Stimulated activated CD8-positive, alpha-beta memory T cell treated with anti-CD3 and anti-CD28 coated beads, Interleukin-15, amount 100 ng/mL, for 48 hours (primary cell): ENCODE data around the gene ABT1.

Source experiments
- DNase-seq, 2 donors: peaks; one replicate each; pipeline ENCODE4 v3.0.0-alpha.2; 2020; ENCODE audit warnings: low read depth in 2 of 2

ABT1 gene

GRCh38 chr6:26575494-26575939 lies 21.2 kb upstream of the ABT1 start:
- no peak for DNase-seq

GRCh38 chr6:26576407-26576843 lies 20.3 kb upstream of the ABT1 start:
- no peak for DNase-seq

- DNase-seq: peak in 1 of 2 donors; percentile 72
These were observed 19.6 kb upstream of the ABT1 start for GRCh38 chr6:26576929-26577719.

GRCh38 chr6:26577720-26578072 lies 19.1 kb upstream of the ABT1 start:
- DNase-seq: no peak

- no peak for DNase-seq
These were observed 18.5 kb upstream of the ABT1 start for GRCh38 chr6:26578279-26578678.

GRCh38 chr6:26578741-26579140 lies 18.0 kb upstream of the ABT1 start:
- DNase-seq: no peak

GRCh38 chr6:26581164-26581915 lies 15.4 kb upstream of the ABT1 start:
- DNase-seq: no peak

- DNase-seq: no peak
These were observed 7.8 kb upstream of the ABT1 start for GRCh38 chr6:26588965-26589364.

- DNase-seq: no peak
These were observed 4.1 kb upstream of the ABT1 start for GRCh38 chr6:26592649-26593048.

- DNase-seq: no peak
These were observed 3.2 kb upstream of the ABT1 start for GRCh38 chr6:26593278-26594130.

- no peak for DNase-seq
These were observed 2.6 kb upstream of the ABT1 start for GRCh38 chr6:26594131-26594498.

GRCh38 chr6:26594730-26595632 lies 1.8 kb upstream of the ABT1 start:
- DNase-seq: no peak

- DNase-seq: peak; percentile 76 to 77
These were observed 984 bp upstream of the ABT1 start for GRCh38 chr6:26595669-26596269.

- DNase-seq: no peak
These were observed 625 bp downstream of the ABT1 start for GRCh38 chr6:26597389-26597766.

- no peak for DNase-seq
These were observed 1.1 kb downstream of the ABT1 start for GRCh38 chr6:26597821-26598220.

- no peak for DNase-seq
These were observed 1.5 kb downstream of the ABT1 start for GRCh38 chr6:26598267-26598666.

GRCh38 chr6:26599134-26599533 lies 2.4 kb downstream of the ABT1 start:
- DNase-seq: no peak

GRCh38 chr6:26599591-26599990 lies 2.8 kb downstream of the ABT1 start:
- no peak for DNase-seq

GRCh38 chr6:26600759-26601158 lies 4.0 kb downstream of the ABT1 start:
- DNase-seq: no peak

GRCh38 chr6:26602262-26602661 lies 5.5 kb downstream of the ABT1 start:
- no peak for DNase-seq

- no peak for DNase-seq
These were observed 7.3 kb downstream of the ABT1 start for GRCh38 chr6:26604026-26604425.
